Measurements from ENCODE around the gene GABBR2. TPM values are rescaled to one million over a fixed set of nuclear protein-coding genes. Genes with fewer than 3 reads are reported as not detected.

The GABBR2 gene
- total and polyA plus RNA-seq, 2 of the 8 experiments (the other 6 are each of a cell fraction or from before 2014, with no cell fraction given) = 0.50 to 1.2 TPM

DNA sequence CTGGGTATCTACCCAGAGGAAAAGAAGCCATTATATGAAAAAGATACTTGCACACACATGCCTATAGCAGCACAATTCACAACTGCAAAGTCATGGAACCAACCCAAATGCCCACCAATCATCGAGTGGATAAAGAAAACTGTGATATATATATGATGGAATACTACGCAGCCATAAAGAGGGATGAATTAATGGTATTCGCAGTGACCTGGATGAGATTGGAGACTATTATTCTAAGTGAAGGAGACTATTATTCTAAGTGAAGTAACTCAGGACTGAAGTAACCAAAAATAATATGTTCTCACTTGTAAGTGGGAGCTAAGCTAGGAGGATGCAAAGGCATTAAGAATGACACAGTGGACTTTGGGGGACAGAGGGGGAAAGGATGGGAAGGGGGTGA, 30.0 kb upstream of the GABBR2 start:
- WGBS, 2 experiments (ENCODE audit: extremely low coverage in 1 of 2, insufficient coverage in 1 of 2, insufficient read length in 1 of 2, insufficient replicate concordance in 2 of 2, low coverage in 1 of 2, low lambda C conversion rate in 2 of 2, missing lambda C conversion rate in 1 of 2) = 90% methylated on average over 3 of the region's 3 CpGs; no CpG with 5 or more reads in 1 of the 2 experiments
- no peak for DNase-seq (ENCODE audit: low read depth in 1 of 2, low spot score in 2 of 2)
- no peaks in the 10 kb centered on the region for H4K20me1 ChIP-seq (replicated peaks in 1 of 2; ENCODE audit: control insufficient read depth in 1 of 2, insufficient read depth in 2 of 2, low read length in 2 of 2)
- TF ChIP-seq TAF1 (IDR thresholded peaks at IDR 0.05; ENCODE audit: low read depth, low read length) (no peak), BCL11A (IDR thresholded peaks at IDR 0.05; ENCODE audit: low read depth in 2 of 2, low read length in 2 of 2) (no peak), EZH2 (IDR thresholded peaks at IDR 0.05; ENCODE audit: low read depth, low read length, severe bottlenecking) (no peak), SAP30 (IDR thresholded peaks at IDR 0.05; ENCODE audit: insufficient read depth, insufficient replicate concordance, low read length) (no peak), CHD1 (IDR thresholded peaks at IDR 0.05; ENCODE audit: low read depth, low read length) (no peak), ASH2L (IDR thresholded peaks at IDR 0.05; ENCODE audit: low read length) (no peak), BRCA1 (IDR thresholded peaks at IDR 0.05; ENCODE audit: low read depth, low read length) (no peak), PHF8 (conservative IDR thresholded peaks at IDR 0.05; ENCODE audit: low read depth, low read length) (no peak), SIRT6 (IDR thresholded peaks at IDR 0.05; ENCODE audit: low read length) (no peak), RNF2 (IDR thresholded peaks at IDR 0.05; ENCODE audit: borderline replicate concordance, low read depth, low read length, missing control alignments, poor library complexity, severe bottlenecking) (no peak), JUN (IDR thresholded peaks at IDR 0.05; ENCODE audit: low read depth, low read length) (no peak), CBX8 (IDR thresholded peaks at IDR 0.05; ENCODE audit: borderline replicate concordance, low read depth, low read length) (no peak), GABPA (IDR thresholded peaks at IDR 0.05; ENCODE audit: borderline replicate concordance, insufficient read depth, low read length) (no peak)
- TF ChIP-seq, protein P1, sequence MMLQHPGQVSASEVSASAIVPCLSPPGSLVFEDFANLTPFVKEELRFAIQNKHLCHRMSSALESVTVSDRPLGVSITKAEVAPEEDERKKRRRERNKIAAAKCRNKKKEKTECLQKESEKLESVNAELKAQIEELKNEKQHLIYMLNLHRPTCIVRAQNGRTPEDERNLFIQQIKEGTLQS (IDR thresholded peaks at IDR 0.05; ENCODE audit: insufficient read depth, low read depth, low read length) = no peak

More for the DNA sequence above, 30.0 kb upstream of the GABBR2 start:
- Histone ChIP-seq H3K23ac (ENCODE audit: insufficient read length) (no peak overlapping the region), H3K27me3 (replicated peaks in 1 of 4; ENCODE audit: control insufficient read depth in 3 of 4, extremely low read depth in 1 of 4, insufficient read depth in 3 of 4, low read length in 3 of 4) (no peaks in the 10 kb centered on the region), H2BK5ac (ENCODE audit: low read depth, low read length) (no peak overlapping the region), H3K79me2 (ENCODE audit: control insufficient read depth in 1 of 2, insufficient read depth in 2 of 2, low read length in 2 of 2) (no peaks in the 10 kb centered on the region), H3K4ac (replicated peaks; ENCODE audit: insufficient read length, low read depth, low read length) (no peak overlapping the region), H3K36me3 (ENCODE audit: control insufficient read depth in 2 of 4, insufficient read depth in 4 of 4, low read length in 3 of 4) (peaks cover 3 to 41% (median 8%) of the 10 kb centered on the region in 4 experiments; a peak in 6 of 8 replicates), H3K18ac (ENCODE audit: extremely low read depth, low read length) (no peak overlapping the region), H3K56ac (replicated peaks; ENCODE audit: insufficient read length, low read depth, low read length) (no peak overlapping the region), H3K23me2 (ENCODE audit: low read depth, low read length) (no peaks in the 10 kb centered on the region), H3K4me3 (ENCODE audit: extremely low read depth in 1 of 4, insufficient read depth in 2 of 4, low read depth in 3 of 4, low read length in 4 of 4) (no peak overlapping the region), H2BK12ac (ENCODE audit: low read depth, low read length) (no peak overlapping the region), H2BK20ac (ENCODE audit: low read length) (no peak overlapping the region), H3K9me3 (ENCODE audit: insufficient read depth in 2 of 2, low read depth in 1 of 2, low read length in 1 of 2) (0 out of 4 replicates have a peak, but pooled peaks cover 0 to 5% of the 10 kb centered on the region in 2 experiments), H2BK120ac (replicated peaks; ENCODE audit: low read depth, low read length) (no peak overlapping the region), H2AK5ac (ENCODE audit: low read depth, low read length) (no peak overlapping the region), H3K79me1 (ENCODE audit: low read depth, low read length) (no peaks in the 10 kb centered on the region; the same call in 1 of the 2 replicates), H3K4me1 (replicated peaks in 1 of 4; ENCODE audit: control insufficient read depth in 3 of 4, insufficient read depth in 4 of 4, low read length in 3 of 4) (no peaks in the 10 kb centered on the region), H3K27ac (ENCODE audit: low read depth, low read length) (no peak overlapping the region), H2AFZ (ENCODE audit: low read length) (no peak overlapping the region), H4K91ac (replicated peaks; ENCODE audit: insufficient read length, low read length) (no peak overlapping the region), H4K8ac (ENCODE audit: extremely low read depth, insufficient read depth, low read length) (no peak overlapping the region), H2BK15ac (ENCODE audit: low read length) (no peak overlapping the region), H4K5ac (ENCODE audit: insufficient read length, low read depth, low read length) (no peak overlapping the region), H3K9ac (replicated peaks in 1 of 4; ENCODE audit: extremely low read depth in 1 of 4, low read depth in 3 of 4, low read length in 3 of 4) (no peak overlapping the region), H3K4me2 (ENCODE audit: insufficient read depth in 1 of 2, low read depth in 2 of 2, low read length in 2 of 2) (no peak overlapping the region), H3K14ac (ENCODE audit: insufficient read length) (no peak overlapping the region)
- POLR2A ChIA-PET (ENCODE audit: partially characterized antibody) = no interaction called here
- CTCF ChIA-PET (ENCODE audit: partially characterized antibody) = interaction anchor here (2.5 kb wide), 1 partner anchor 9 kb away, joined by 7 read pairs; no protein-coding TSS in a partner anchor
- no peak for FAIRE-seq

Data from H1 (cell line).